Activated CD8-positive, alpha-beta memory T cell treated with anti-CD3 and anti-CD28 coated beads, Interleukin-2, amount 50 U/mL, for 4 hours (primary cell): ENCODE results near the gene NOTCH3.

ENCODE experiments used
- DNase-seq: peaks from one replicate; pipeline ENCODE4 v3.0.0-alpha.2; 2020

The NOTCH3 gene

GRCh38 chr19:15200553-15201364, at the start of gene NOTCH3:
TSS of gene NOTCH3 (minus strand) at chr19:15200995. CDS start at chr19:15200905, 90 bp downstream.
- DNase-seq, result no peak

- no peak for DNase-seq
Measured at GRCh38 chr19:15250640-15250993, 49.8 kb upstream of the NOTCH3 start.

GRCh38 chr19:15249972-15250639, 49.3 kb upstream of the NOTCH3 start:
- no peak for DNase-seq

GRCh38 chr19:15249528-15249874, 48.7 kb upstream of the NOTCH3 start:
- no peak for DNase-seq

- no peak for DNase-seq
Measured at GRCh38 chr19:15248648-15249527, 48.1 kb upstream of the NOTCH3 start.

GRCh38 chr19:15248106-15248505, 47.3 kb upstream of the NOTCH3 start:
- DNase-seq, result no peak

GRCh38 chr19:15247107-15248014, 46.6 kb upstream of the NOTCH3 start:
- DNase-seq, result no peak

GRCh38 chr19:15246198-15246481, 45.3 kb upstream of the NOTCH3 start:
- DNase-seq, result no peak

- DNase-seq, result no peak
Measured at GRCh38 chr19:15245370-15246197, 44.8 kb upstream of the NOTCH3 start.

GRCh38 chr19:15244808-15245207, 44.0 kb upstream of the NOTCH3 start:
- no peak for DNase-seq

- DNase-seq, result no peak
Measured at GRCh38 chr19:15244106-15244803, 43.5 kb upstream of the NOTCH3 start.

- no peak for DNase-seq
Measured at GRCh38 chr19:15243236-15243957, 42.6 kb upstream of the NOTCH3 start.

GRCh38 chr19:15241259-15241910, 40.6 kb upstream of the NOTCH3 start:
- DNase-seq, result no peak

- no peak for DNase-seq
Measured at GRCh38 chr19:15240515-15240914, 39.7 kb upstream of the NOTCH3 start.

GRCh38 chr19:15239337-15239949, 38.6 kb upstream of the NOTCH3 start:
- DNase-seq, result no peak

GRCh38 chr19:15238639-15239155, 37.9 kb upstream of the NOTCH3 start:
- no peak for DNase-seq

GRCh38 chr19:15237759-15238638, 37.2 kb upstream of the NOTCH3 start:
- DNase-seq, result no peak

GRCh38 chr19:15236886-15237285, 36.1 kb upstream of the NOTCH3 start:
- no peak for DNase-seq
